GM12874 (cell line): ENCODE data around the gene SH3TC1.

Experiments
- CTCF ChIP-seq: IDR thresholded peaks from 2 replicates; pipeline ENCODE4 v1.5.1; 2011; ENCODE audit warnings: low read depth, mild to moderate bottlenecking, control low read depth, low read length, moderate library complexity; ENCODE audit not compliant: insufficient read depth

Gene SH3TC1

GRCh38 chr4:8159537-8160232 is 39.4 kb upstream of the SH3TC1 start:
- no peak for TF ChIP-seq CTCF

GRCh38 chr4:8160233-8160560 is 38.9 kb upstream of the SH3TC1 start:
- no peak for TF ChIP-seq CTCF

- no peak for TF ChIP-seq CTCF
Observed at GRCh38 chr4:8160572-8160971, 38.5 kb upstream of the SH3TC1 start.

GRCh38 chr4:8162625-8163024 is 36.5 kb upstream of the SH3TC1 start:
- no peak for TF ChIP-seq CTCF

- no peak for TF ChIP-seq CTCF
Observed at GRCh38 chr4:8163026-8163425, 36.1 kb upstream of the SH3TC1 start.

GRCh38 chr4:8163436-8164193 is 35.5 kb upstream of the SH3TC1 start:
- TF ChIP-seq CTCF = no peak

GRCh38 chr4:8164194-8164565 is 34.9 kb upstream of the SH3TC1 start:
- no peak for TF ChIP-seq CTCF
